ENCODE results near the gene ABCA2.

DNA sequence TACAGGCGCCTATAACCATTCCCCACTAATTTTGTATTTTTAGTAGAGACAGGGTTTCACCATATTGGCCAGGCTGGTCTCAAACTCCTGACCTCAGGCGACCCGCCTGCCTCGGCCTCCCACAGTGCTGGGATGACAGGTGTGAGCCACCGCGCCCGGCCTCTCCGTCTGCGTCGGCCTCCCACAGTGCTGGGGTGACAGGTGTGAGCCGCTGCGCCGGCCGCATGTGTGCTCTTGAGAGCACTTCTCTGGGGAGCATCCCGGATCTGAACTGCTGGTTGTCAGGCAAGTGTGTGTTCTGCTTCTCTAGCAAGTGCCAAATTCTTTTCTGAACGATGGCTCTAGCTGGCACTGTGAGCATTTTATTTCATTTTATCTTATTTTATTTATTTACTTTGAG lies 29.5 kb upstream of the ABCA2 start:
- TF ChIP-seq CTCF (IDR thresholded peaks at IDR 0.05) (no peak), POLR2A (IDR thresholded peaks at IDR 0.05) (no peak), EP300 (IDR thresholded peaks at IDR 0.05) (no peak), POLR2AphosphoS5 (IDR thresholded peaks at IDR 0.05) (no peak)
